ENCODE measurements around the gene UGT1A10.

DNA sequence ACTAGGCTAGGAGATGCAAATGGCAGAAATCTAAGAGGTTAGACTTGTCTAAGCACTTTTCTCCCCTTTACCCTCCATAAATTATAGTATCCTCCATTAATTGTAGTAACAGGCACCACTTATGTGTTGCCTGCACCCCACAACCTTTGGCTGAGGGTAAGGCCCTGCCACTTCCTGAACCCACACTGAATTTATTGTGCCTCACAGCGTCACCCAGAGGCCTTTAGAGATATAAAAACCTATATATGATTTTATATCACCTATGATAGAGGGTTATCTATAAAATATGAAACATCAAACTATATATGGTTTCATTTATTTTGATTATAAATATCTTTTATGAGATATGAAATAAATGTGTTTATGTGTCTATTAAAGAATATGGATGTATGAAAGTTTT is 38.1 kb downstream of the UGT1A10 start:
- no peak for TF ChIP-seq CTCF (IDR thresholded peaks at IDR 0.05; ENCODE audit: extremely low read depth in 1 of 2, insufficient read depth in 1 of 2, low read depth in 1 of 2, low read length in 2 of 2)
- no peak for TF ChIP-seq MAX (IDR thresholded peaks at IDR 0.05; ENCODE audit: insufficient read depth, insufficient read length)
- no peak for TF ChIP-seq POLR2AphosphoS5 (IDR thresholded peaks at IDR 0.05; ENCODE audit: insufficient read depth, low read depth, low read length)
- no peak for TF ChIP-seq MYC (IDR thresholded peaks at IDR 0.05; ENCODE audit: low read depth, low read length)
- no peak for TF ChIP-seq POLR2A (IDR thresholded peaks at IDR 0.05; ENCODE audit: low read depth, low read length)
